ENCODE results near the gene FAM50A. TPM values are rescaled to one million over a fixed set of nuclear protein-coding genes. Genes with fewer than 3 reads are reported as not detected.

The FAM50A gene
- total RNA-seq, 1 experiment from 2014 or later, result 53.8 TPM

DNA sequence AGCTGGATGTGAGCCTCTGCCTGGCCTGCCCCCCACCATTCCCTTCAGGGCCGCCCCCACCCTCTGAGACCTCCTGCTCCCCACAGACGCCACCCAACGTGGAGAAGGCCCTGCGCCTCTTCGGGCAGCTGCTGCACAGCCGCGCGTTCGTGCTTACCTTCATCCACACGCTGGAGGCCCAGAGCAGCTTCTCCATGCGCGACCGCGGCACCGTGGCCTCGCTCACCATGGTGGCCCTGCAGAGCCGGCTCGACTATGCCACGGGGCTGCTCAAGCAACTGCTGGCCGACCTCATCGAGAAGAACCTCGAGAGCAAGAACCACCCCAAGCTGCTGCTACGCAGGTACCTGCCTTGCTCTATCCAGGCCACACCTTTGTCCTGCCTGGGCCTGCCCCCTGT is 24.3 kb downstream of the FAM50A start:
- BruUV-seq (replicated peaks), result no TSS peak
- Histone ChIP-seq H3K9ac (ENCODE audit: low read length) (no peak overlapping the region), H3K36me3 (ENCODE audit: low read depth, low read length) (no peaks in the 10 kb centered on the region; the same call in 1 of the 2 replicates), H3K9me2 (replicated peaks; ENCODE audit: low read length) (no peaks in the 10 kb centered on the region), H4K20me1 (ENCODE audit: low read length) (no peaks in the 10 kb centered on the region), H2AFZ (ENCODE audit: low read length) (no peak overlapping the region), H3K4me3 (ENCODE audit: low read length) (no peak overlapping the region), H3K27me3 (ENCODE audit: low read length) (no peaks in the 10 kb centered on the region), H3K9me3 (ENCODE audit: low read length) (no peaks in the 10 kb centered on the region), H3K79me2 (ENCODE audit: low read length) (no peaks in the 10 kb centered on the region), H3K4me2 (ENCODE audit: low read length) (no peak overlapping the region), H3K4me1 (ENCODE audit: insufficient read depth, low read length) (no peaks in the 10 kb centered on the region), H3K27ac (ENCODE audit: low read length) (no peak overlapping the region), H3F3A (ENCODE audit: low read length, unreplicated experiment) (no peaks in the 10 kb centered on the region)
- DNase-seq, result no peak
- CTCF ChIA-PET, result no interaction called here
- ATAC-seq, result no peak
- TF ChIP-seq CTCF (conservative IDR thresholded peaks at IDR 0.05; ENCODE audit: low read depth, low read length) (no peak), EZH2 (IDR thresholded peaks at IDR 0.05; ENCODE audit: low read length, unreplicated experiment) (no peak), EZH2phosphoT487 (IDR thresholded peaks at IDR 0.05; ENCODE audit: borderline replicate concordance, low read length) (no peak)
- intact Hi-C loops (cut with micrococcal nuclease), result no loop called here
- POLR2A ChIA-PET (ENCODE audit: unreplicated experiment), result no interaction called here

- TF ChIP-seq CTCF (conservative IDR thresholded peaks at IDR 0.05; ENCODE audit: low read depth, low read length), result no peak
- intact Hi-C loops (cut with micrococcal nuclease), result no loop called here
- no peaks in the 10 kb centered on the region for H3K9me2 ChIP-seq (replicated peaks; ENCODE audit: low read length)
- no peak overlapping the region for H3K9ac ChIP-seq (ENCODE audit: low read length)
- no peak overlapping the region for H3K4me2 ChIP-seq (ENCODE audit: low read length)
- ChIA-PET POLR2A (ENCODE audit: unreplicated experiment) (no interaction called here), CTCF (no interaction called here)
- H4K20me1 ChIP-seq (ENCODE audit: low read length), result no peaks in the 10 kb centered on the region
- no peaks in the 10 kb centered on the region; the same call in 1 of the 2 replicates for H3K36me3 ChIP-seq (ENCODE audit: low read depth, low read length)
- no peak overlapping the region for H2AFZ ChIP-seq (ENCODE audit: low read length)
- H3K4me3 ChIP-seq (ENCODE audit: low read length), result no peak overlapping the region
- no peak overlapping the region for H3K27ac ChIP-seq (ENCODE audit: low read length)
- H3K79me2 ChIP-seq (ENCODE audit: low read length), result no peaks in the 10 kb centered on the region
- no TSS peak for BruUV-seq (replicated peaks)
- no peaks in the 10 kb centered on the region for H3F3A ChIP-seq (ENCODE audit: low read length, unreplicated experiment)
- no peak for DNase-seq
- H3K27me3 ChIP-seq (ENCODE audit: low read length), result no peaks in the 10 kb centered on the region
- no peaks in the 10 kb centered on the region for H3K9me3 ChIP-seq (ENCODE audit: low read length)
- no peaks in the 10 kb centered on the region for H3K4me1 ChIP-seq (ENCODE audit: insufficient read depth, low read length)
- ATAC-seq, result no peak
Measured at GRCh38 chrX:154469114-154469513, 25.2 kb downstream of the FAM50A start.

DNA sequence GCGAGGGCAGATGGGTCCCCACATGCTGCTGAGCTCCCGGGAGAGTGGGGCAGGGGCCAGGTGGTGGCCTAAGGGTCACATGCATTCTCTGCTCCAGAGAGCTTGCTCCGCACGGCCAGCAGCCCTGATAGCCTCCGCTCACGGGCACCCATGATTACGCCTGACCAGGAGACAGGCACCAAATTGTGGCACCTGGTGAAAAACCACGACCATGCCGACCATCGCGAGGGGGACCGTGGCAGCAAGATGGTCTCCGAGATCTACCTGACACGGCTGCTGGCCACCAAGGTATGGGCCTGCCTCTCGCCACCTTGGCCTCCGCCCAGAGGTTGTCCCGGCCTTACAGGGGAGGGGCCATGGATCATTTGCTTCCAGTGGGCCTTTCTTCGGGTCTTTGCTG is 25.9 kb downstream of the FAM50A start:
- TF ChIP-seq EZH2phosphoT487 (IDR thresholded peaks at IDR 0.05; ENCODE audit: borderline replicate concordance, low read length) (no peak), CTCF (conservative IDR thresholded peaks at IDR 0.05; ENCODE audit: low read depth, low read length) (no peak), EZH2 (IDR thresholded peaks at IDR 0.05; ENCODE audit: low read length, unreplicated experiment) (no peak)
- Histone ChIP-seq H3K9ac (ENCODE audit: low read length) (no peak overlapping the region), H3K9me2 (replicated peaks; ENCODE audit: low read length) (no peaks in the 10 kb centered on the region), H3K9me3 (ENCODE audit: low read length) (no peaks in the 10 kb centered on the region), H2AFZ (ENCODE audit: low read length) (no peak overlapping the region), H3K4me1 (ENCODE audit: insufficient read depth, low read length) (no peaks in the 10 kb centered on the region), H3K27me3 (ENCODE audit: low read length) (no peaks in the 10 kb centered on the region), H3K36me3 (ENCODE audit: low read depth, low read length) (no peaks in the 10 kb centered on the region; the same call in 1 of the 2 replicates), H3K4me2 (ENCODE audit: low read length) (no peak overlapping the region), H3K79me2 (ENCODE audit: low read length) (no peaks in the 10 kb centered on the region), H3K4me3 (ENCODE audit: low read length) (no peak overlapping the region), H3F3A (ENCODE audit: low read length, unreplicated experiment) (no peaks in the 10 kb centered on the region), H4K20me1 (ENCODE audit: low read length) (no peaks in the 10 kb centered on the region), H3K27ac (ENCODE audit: low read length) (no peak overlapping the region)
- ChIA-PET POLR2A (ENCODE audit: unreplicated experiment) (no interaction called here), CTCF (no interaction called here)
- no peak for ATAC-seq
- no peak for DNase-seq
- intact Hi-C loops (cut with micrococcal nuclease), result no loop called here
- no TSS peak for BruUV-seq (replicated peaks)

Data from PC-3 (cell line).